GM23338 (cell line): ENCODE measurements around the gene DSCAML1.

ENCODE experiments used
- CREB1 ChIP-seq: fragments of 250-450 bp; sonication (Bioruptor Pico); IDR thresholded peaks from 2 replicates; pipeline ENCODE4 v1.5.0; 2020; ENCODE audit warnings: low read depth, mild to moderate bottlenecking, moderate library complexity
- CTCF ChIP-seq, 2 experiments: fragments of 200-600 bp in 1 of 2; sonication (generic) in 1 of 2; conservative IDR thresholded peaks; 2 replicates each; pipeline versions ENCODE4 v1.5.1 to v1.6.1; 2016 to 2017; ENCODE audit warnings: antibody characterized with exemption in 2 of 2, low read depth in 2 of 2, mild to moderate bottlenecking in 2 of 2, moderate library complexity in 1 of 2
- ETS1 ChIP-seq: IDR thresholded peaks from 2 replicates; pipeline ENCODE4 v1.6.1; 2016; ENCODE audit warnings: antibody characterized with exemption
- EZH2 ChIP-seq: fragments of 200-600 bp; sonication (generic); IDR thresholded peaks from one replicate; pipeline ENCODE4 v1.8.0; 2017; ENCODE audit warnings: antibody characterized with exemption, mild to moderate bottlenecking, low read depth; ENCODE audit not compliant: unreplicated experiment
- EZH2phosphoT487 ChIP-seq: fragments of 200-600 bp; sonication (generic); IDR thresholded peaks from one replicate; pipeline ENCODE4 v1.8.1; 2018; ENCODE audit warnings: antibody characterized with exemption; ENCODE audit not compliant: unreplicated experiment
- JUNB ChIP-seq: IDR thresholded peaks from one replicate; pipeline ENCODE4 v1.6.1; 2016; ENCODE audit warnings: antibody characterized with exemption; ENCODE audit not compliant: unreplicated experiment
- POLR2AphosphoS5 ChIP-seq: IDR thresholded peaks from 2 replicates; pipeline ENCODE4 v1.6.1; 2016; ENCODE audit warnings: antibody characterized with exemption, low read depth
- REST ChIP-seq: IDR thresholded peaks from one replicate; pipeline ENCODE4 v1.6.1; 2018; ENCODE audit warnings: antibody characterized with exemption; ENCODE audit not compliant: unreplicated experiment
- ZNF114 ChIP-seq: fragments of 250-450 bp; sonication (Bioruptor Pico); IDR thresholded peaks from 2 replicates; pipeline ENCODE4 v1.5.0; 2020; ENCODE audit warnings: mild to moderate bottlenecking, moderate library complexity
- ZNF331 ChIP-seq: fragments of 250-450 bp; sonication (Bioruptor Pico); IDR thresholded peaks from 2 replicates; pipeline ENCODE4 v1.5.0; 2020; ENCODE audit warnings: low read depth, mild to moderate bottlenecking, moderate library complexity

GRCh38 chr11:117807482-117808327 lies 10.7 kb upstream of the DSCAML1 start:
- TF ChIP-seq CTCF (conservative IDR thresholded peaks at IDR 0.05; ENCODE audit: low read depth in 2 of 2) (peak; percentile 85 to 91), JUNB (no peak), EZH2 (no peak), POLR2AphosphoS5 (no peak), REST (no peak), ZNF114 (CRISPR knock-in tag) (no peak), EZH2phosphoT487 (no peak), CREB1 (CRISPR knock-in tag) (no peak), ZNF331 (CRISPR knock-in tag) (no peak), ETS1 (no peak)
